Measurements from ENCODE around the gene MEGF10.

DNA sequence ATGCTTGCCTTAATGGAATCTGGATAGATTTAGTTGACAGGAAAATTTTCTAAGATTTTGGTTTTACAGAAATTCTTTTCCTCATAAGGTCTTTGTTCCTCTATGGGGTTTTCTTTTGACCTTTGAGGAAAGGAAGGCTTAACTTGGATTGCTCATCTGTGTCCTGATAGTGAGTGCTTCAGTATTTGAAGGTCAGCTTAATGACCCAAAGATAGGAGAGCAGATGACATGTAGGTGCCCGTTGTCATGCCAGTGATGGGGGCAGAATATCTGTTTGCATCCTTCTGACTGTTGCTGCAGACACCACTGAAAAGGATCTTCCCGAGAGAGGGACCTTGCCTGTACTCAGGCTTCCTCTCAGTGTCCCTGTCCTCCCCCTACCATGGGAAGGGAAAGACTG, 30.9 kb downstream of the MEGF10 start:
- TF ChIP-seq, protein P1, sequence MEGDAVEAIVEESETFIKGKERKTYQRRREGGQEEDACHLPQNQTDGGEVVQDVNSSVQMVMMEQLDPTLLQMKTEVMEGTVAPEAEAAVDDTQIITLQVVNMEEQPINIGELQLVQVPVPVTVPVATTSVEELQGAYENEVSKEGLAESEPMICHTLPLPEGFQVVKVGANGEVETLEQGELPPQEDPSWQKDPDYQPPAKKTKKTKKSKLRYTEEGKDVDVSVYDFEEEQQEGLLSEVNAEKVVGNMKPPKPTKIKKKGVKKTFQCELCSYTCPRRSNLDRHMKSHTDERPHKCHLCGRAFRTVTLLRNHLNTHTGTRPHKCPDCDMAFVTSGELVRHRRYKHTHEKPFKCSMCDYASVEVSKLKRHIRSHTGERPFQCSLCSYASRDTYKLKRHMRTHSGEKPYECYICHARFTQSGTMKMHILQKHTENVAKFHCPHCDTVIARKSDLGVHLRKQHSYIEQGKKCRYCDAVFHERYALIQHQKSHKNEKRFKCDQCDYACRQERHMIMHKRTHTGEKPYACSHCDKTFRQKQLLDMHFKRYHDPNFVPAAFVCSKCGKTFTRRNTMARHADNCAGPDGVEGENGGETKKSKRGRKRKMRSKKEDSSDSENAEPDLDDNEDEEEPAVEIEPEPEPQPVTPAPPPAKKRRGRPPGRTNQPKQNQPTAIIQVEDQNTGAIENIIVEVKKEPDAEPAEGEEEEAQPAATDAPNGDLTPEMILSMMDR (IDR thresholded peaks at IDR 0.05; ENCODE audit: control extremely low read depth in 1 of 3, insufficient read depth in 1 of 3, low read depth in 1 of 3, low read length in 3 of 3): no peak
- TF ChIP-seq CHD1 (IDR thresholded peaks at IDR 0.05; ENCODE audit: low read depth, low read length) (no peak), KDM1A (IDR thresholded peaks at IDR 0.05; ENCODE audit: borderline replicate concordance, low read length) (no peak), YY1 (IDR thresholded peaks at IDR 0.05; ENCODE audit: low read depth, low read length) (no peak), RAD21 (IDR thresholded peaks at IDR 0.05 in 1 of 2, conservative IDR thresholded peaks at IDR 0.05 in 1 of 2; ENCODE audit: low read depth in 2 of 2, low read length in 2 of 2) (no peak), EZH2 (IDR thresholded peaks at IDR 0.05; ENCODE audit: low read depth, low read length, severe bottlenecking) (no peak), EGR1 (IDR thresholded peaks at IDR 0.05; ENCODE audit: borderline replicate concordance, low read depth, low read length) (no peak)

All from H1 (cell line).